HepG2 (cell line): ENCODE data around the gene HOXD4. TPM values are rescaled to one million over a fixed set of nuclear protein-coding genes. Genes with fewer than 3 reads are reported as not detected.

Source experiments
- ADNP ChIP-seq: sonication (generic); formaldehyde crosslinking; IDR thresholded peaks from 2 replicates; pipeline ENCODE4 v1.4.0; 2020; ENCODE audit warnings: missing genetic modification reagents
- EEA1 ChIP-seq: sonication (generic); formaldehyde crosslinking; IDR thresholded peaks from 2 replicates; pipeline ENCODE4 v1.5.1; 2020; ENCODE audit warnings: mild to moderate bottlenecking, missing genetic modification reagents, borderline replicate concordance
- HMG20B ChIP-seq: conservative IDR thresholded peaks from 2 replicates; pipeline ENCODE4 v1.6.1; 2016; ENCODE audit warnings: missing genetic modification reagents, missing compliant biosample characterization
- KDM5A ChIP-seq: fragments of 200-600 bp; sonication (generic); IDR thresholded peaks from 2 replicates; pipeline ENCODE4 v1.7.0; 2018; ENCODE audit warnings: antibody characterized with exemption, mild to moderate bottlenecking, low read length, borderline replicate concordance
- KLF15 ChIP-seq: sonication (generic); formaldehyde crosslinking; IDR thresholded peaks from 2 replicates; pipeline ENCODE4 v1.8.1; 2023; ENCODE audit warnings: borderline replicate concordance, mild to moderate bottlenecking, inconsistent platforms, missing genetic modification reagents, mixed read lengths
- MAZ ChIP-seq, 2 experiments: sonication (generic) in 1 of 2; formaldehyde crosslinking in 1 of 2; IDR thresholded peaks; 2 replicates each; pipeline versions ENCODE4 v1.5.0 to v1.6.1; 2012 to 2020; ENCODE audit warnings: low read depth in 2 of 2, mild to moderate bottlenecking in 2 of 2, borderline replicate concordance in 1 of 2, improper control_type of control experiment in 1 of 2, low read length in 1 of 2, missing genetic modification reagents in 1 of 2, moderate library complexity in 1 of 2
- MTA1 ChIP-seq: sonication (generic); formaldehyde crosslinking; IDR thresholded peaks from 2 replicates; pipeline ENCODE4 v1.4.0; 2020; ENCODE audit warnings: missing genetic modification reagents, mild to moderate bottlenecking, borderline replicate concordance
- NFKB2 ChIP-seq: sonication (generic); formaldehyde crosslinking; IDR thresholded peaks from 2 replicates; pipeline ENCODE4 v1.4.0; 2020; ENCODE audit warnings: missing genetic modification reagents, borderline replicate concordance
- NFYB ChIP-seq: sonication (generic); formaldehyde crosslinking; IDR thresholded peaks from 2 replicates; pipeline ENCODE4 v1.4.0; 2020; ENCODE audit warnings: missing genetic modification reagents
- PPARG ChIP-seq: conservative IDR thresholded peaks from 2 replicates; pipeline ENCODE4 v1.6.1; 2016; ENCODE audit warnings: missing biosample characterization, missing genetic modification reagents
- RBAK ChIP-seq: sonication (generic); formaldehyde crosslinking; IDR thresholded peaks from 2 replicates; pipeline ENCODE4 v1.5.1; 2020; ENCODE audit warnings: mild to moderate bottlenecking, missing genetic modification reagents
- SALL2 ChIP-seq: sonication (generic); formaldehyde crosslinking; IDR thresholded peaks from 2 replicates; pipeline ENCODE4 v1.8.1; 2023; ENCODE audit warnings: mild to moderate bottlenecking, missing genetic modification reagents, inconsistent platforms
- SATB2 ChIP-seq: sonication (generic); formaldehyde crosslinking; IDR thresholded peaks from 2 replicates; pipeline ENCODE4 v1.5.0; 2020; ENCODE audit warnings: missing genetic modification reagents
- SMARCE1 ChIP-seq: fragments of 450-650 bp; IDR thresholded peaks from 2 replicates; pipeline ENCODE4 v1.6.1; 2017; ENCODE audit warnings: borderline replicate concordance
- SRSF4 ChIP-seq: fragments of 200-400 bp; formaldehyde crosslinking; IDR thresholded peaks from one replicate; pipeline ENCODE4 v1.6.1; 2018; ENCODE audit warnings: mild to moderate bottlenecking, low read depth, low read length, moderate library complexity; ENCODE audit not compliant: poor library complexity, severe bottlenecking
- TOE1 ChIP-seq: sonication (generic); formaldehyde crosslinking; IDR thresholded peaks from 2 replicates; pipeline ENCODE4 v1.4.0; 2020; ENCODE audit warnings: mild to moderate bottlenecking, missing genetic modification reagents
- XBP1 ChIP-seq: sonication (generic); formaldehyde crosslinking; IDR thresholded peaks from 2 replicates; pipeline ENCODE4 v1.5.0; 2020; ENCODE audit warnings: missing genetic modification reagents
- ZNF207 ChIP-seq: fragments of 450-650 bp; IDR thresholded peaks from 2 replicates; pipeline ENCODE4 v1.6.1; 2016; ENCODE audit warnings: antibody characterized with exemption, borderline replicate concordance
- ZNF558 ChIP-seq: sonication (generic); formaldehyde crosslinking; IDR thresholded peaks from 2 replicates; pipeline ENCODE4 v1.9.0; 2022; ENCODE audit warnings: mild to moderate bottlenecking, missing genetic modification reagents, borderline replicate concordance
- ZNF615 ChIP-seq: sonication (generic); formaldehyde crosslinking; IDR thresholded peaks from 2 replicates; pipeline ENCODE4 v1.5.0; 2020; ENCODE audit warnings: mild to moderate bottlenecking, missing genetic modification reagents, borderline replicate concordance
- ZNF616 ChIP-seq: sonication (generic); formaldehyde crosslinking; IDR thresholded peaks from 2 replicates; pipeline ENCODE4 v1.5.0; 2020; ENCODE audit warnings: low read depth, mild to moderate bottlenecking, missing genetic modification reagents
- ZSCAN12 ChIP-seq: sonication (generic); formaldehyde crosslinking; IDR thresholded peaks from 2 replicates; pipeline ENCODE4 v1.9.0; 2021; ENCODE audit warnings: mild to moderate bottlenecking, missing genetic modification reagents
- polyA plus RNA-seq, 8 experiments: library from polyadenylated mRNA; depleted of rRNA in 3 of 8; stranded (reverse) in 7 of 8; unstranded in 1 of 8; fragments of >200 nt; fragmentation: Illumina TruSeq in 4 of 8; extraction: Trizol in 4 of 8; gene quantifications; 2 replicates each; pipeline versions ENCODE4 v1.2.1 to v1.2.3, GENCODE V29; 2011 to 2016; ENCODE audit warnings: low read depth in 4 of 8, missing spikeins in 1 of 8, mixed read lengths in 1 of 8; ENCODE audit not compliant: insufficient read depth in 1 of 8
- total RNA-seq, 5 experiments: library from RNA; depleted of rRNA; stranded (reverse); fragments of >200 nt; fragmentation: Illumina TruSeq; extraction: Trizol; gene quantifications; 2 replicates each; pipeline ENCODE4 v1.2.3, GENCODE V29; 2016; ENCODE audit warnings: low read depth in 1 of 5
- TF ChIP-seq, protein P1 (sequence below), 2 experiments: sonication (generic) in 1 of 2; formaldehyde crosslinking in 1 of 2; IDR thresholded peaks; 2 replicates each; pipeline versions ENCODE4 v1.4.0 to v1.6.1; 2018 to 2020; ENCODE audit warnings: missing genetic modification reagents in 2 of 2, borderline replicate concordance in 1 of 2, low read depth in 1 of 2, mild to moderate bottlenecking in 1 of 2, missing biosample characterization in 1 of 2
- TF ChIP-seq, protein P2 (sequence below): sonication (generic); formaldehyde crosslinking; IDR thresholded peaks from 2 replicates; pipeline ENCODE4 v1.9.0; 2021; ENCODE audit warnings: missing genetic modification reagents, mild to moderate bottlenecking, borderline replicate concordance
- TF ChIP-seq, protein P3 (sequence below): sonication (generic); formaldehyde crosslinking; IDR thresholded peaks from 2 replicates; pipeline ENCODE4 v1.4.0; 2020; ENCODE audit warnings: missing genetic modification reagents; ENCODE audit errors: not compliant biosample characterization

The HOXD4 gene
- total and polyA plus RNA-seq, 2 of the 13 experiments (the other 11 are each of a cell fraction or from before 2014, with no cell fraction given), result not detected

DNA sequence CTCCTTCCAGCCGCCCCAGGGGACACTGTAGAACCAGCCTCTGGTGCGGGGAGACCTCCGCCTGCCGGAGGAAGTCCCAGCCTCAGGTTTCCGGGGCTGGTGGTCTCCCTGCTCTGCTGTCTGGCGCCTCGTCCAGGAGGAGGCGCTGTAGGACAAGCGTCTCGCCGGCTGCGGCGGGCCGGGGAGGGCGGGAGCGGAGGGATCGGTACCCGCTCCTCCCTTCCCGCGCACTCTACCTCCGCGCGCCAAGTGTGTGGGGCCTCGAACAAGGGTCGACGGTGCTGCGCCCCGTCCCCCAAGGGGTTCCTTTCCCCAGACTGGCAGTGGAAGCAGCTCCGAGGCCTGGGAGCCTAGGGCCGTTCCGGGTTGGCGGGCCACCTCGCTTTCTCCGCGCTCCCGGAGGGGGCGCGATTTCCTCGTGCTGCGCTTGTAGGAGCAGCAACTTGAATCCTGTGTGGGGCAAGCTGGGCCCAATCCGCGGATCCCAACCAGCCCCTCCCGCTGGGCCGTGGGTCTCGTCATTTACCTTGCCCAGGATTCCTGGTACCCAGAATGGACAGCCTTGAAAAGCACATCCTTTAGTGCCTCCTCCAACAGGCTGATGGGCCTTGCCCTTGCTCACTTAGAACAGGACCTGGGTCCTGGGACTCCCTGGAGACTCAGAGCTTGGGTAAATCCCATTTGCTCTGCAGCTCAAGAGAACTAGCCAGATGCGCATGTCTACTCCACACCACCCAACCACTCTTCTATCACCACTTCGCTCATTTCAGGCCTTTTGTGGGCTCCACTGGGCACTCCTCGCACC lies 10.6 kb upstream of the HOXD4 start (continued):
- TF ChIP-seq, protein P1, sequence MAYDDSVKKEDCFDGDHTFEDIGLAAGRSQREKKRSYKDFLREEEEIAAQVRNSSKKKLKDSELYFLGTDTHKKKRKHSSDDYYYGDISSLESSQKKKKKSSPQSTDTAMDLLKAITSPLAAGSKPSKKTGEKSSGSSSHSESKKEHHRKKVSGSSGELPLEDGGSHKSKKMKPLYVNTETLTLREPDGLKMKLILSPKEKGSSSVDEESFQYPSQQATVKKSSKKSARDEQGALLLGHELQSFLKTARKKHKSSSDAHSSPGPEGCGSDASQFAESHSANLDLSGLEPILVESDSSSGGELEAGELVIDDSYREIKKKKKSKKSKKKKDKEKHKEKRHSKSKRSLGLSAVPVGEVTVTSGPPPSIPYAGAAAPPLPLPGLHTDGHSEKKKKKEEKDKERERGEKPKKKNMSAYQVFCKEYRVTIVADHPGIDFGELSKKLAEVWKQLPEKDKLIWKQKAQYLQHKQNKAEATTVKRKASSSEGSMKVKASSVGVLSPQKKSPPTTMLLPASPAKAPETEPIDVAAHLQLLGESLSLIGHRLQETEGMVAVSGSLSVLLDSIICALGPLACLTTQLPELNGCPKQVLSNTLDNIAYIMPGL (CRISPR knock-in tag; IDR thresholded peaks at IDR 0.05; ENCODE audit: borderline replicate concordance in 1 of 2, low read depth in 1 of 2), result peak; percentile 96 to 97
- TF ChIP-seq KLF15 (0 out of 2 replicates have a peak, but pooled peaks have one; percentile 39), SATB2 (CRISPR knock-in tag) (no peak), MAZ (IDR thresholded peaks at IDR 0.05; ENCODE audit: borderline replicate concordance, low read depth, low read length) (peak; percentile 89), MAZ (CRISPR knock-in tag; IDR thresholded peaks at IDR 0.05; ENCODE audit: low read depth) (peak; percentile 96), ZNF615 (no peak), ADNP (CRISPR knock-in tag) (no peak), ZNF207 (no peak), NFYB (CRISPR knock-in tag) (no peak), HMG20B (CRISPR knock-in tag) (no peak), EEA1 (CRISPR knock-in tag) (no peak), KDM5A (no peak), ZSCAN12 (no peak), SALL2 (CRISPR knock-in tag) (no peak), RBAK (CRISPR knock-in tag) (no peak), SRSF4 (no peak), NFKB2 (CRISPR knock-in tag) (peak; percentile 91; the same call in 1 of the 2 replicates), ZNF616 (CRISPR knock-in tag) (no peak), PPARG (0 out of 2 replicates have a peak, but pooled peaks have one; percentile 44), MTA1 (peak; percentile 72; the same call in 1 of the 2 replicates), SMARCE1 (no peak), ZNF558 (CRISPR knock-in tag) (0 out of 2 replicates have a peak, but pooled peaks have one; percentile 54), TOE1 (CRISPR knock-in tag) (no peak), XBP1 (CRISPR knock-in tag) (no peak)
- TF ChIP-seq, protein P2, sequence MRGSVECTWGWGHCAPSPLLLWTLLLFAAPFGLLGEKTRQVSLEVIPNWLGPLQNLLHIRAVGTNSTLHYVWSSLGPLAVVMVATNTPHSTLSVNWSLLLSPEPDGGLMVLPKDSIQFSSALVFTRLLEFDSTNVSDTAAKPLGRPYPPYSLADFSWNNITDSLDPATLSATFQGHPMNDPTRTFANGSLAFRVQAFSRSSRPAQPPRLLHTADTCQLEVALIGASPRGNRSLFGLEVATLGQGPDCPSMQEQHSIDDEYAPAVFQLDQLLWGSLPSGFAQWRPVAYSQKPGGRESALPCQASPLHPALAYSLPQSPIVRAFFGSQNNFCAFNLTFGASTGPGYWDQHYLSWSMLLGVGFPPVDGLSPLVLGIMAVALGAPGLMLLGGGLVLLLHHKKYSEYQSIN (CRISPR knock-in tag), result no peak
- TF ChIP-seq, protein P3, sequence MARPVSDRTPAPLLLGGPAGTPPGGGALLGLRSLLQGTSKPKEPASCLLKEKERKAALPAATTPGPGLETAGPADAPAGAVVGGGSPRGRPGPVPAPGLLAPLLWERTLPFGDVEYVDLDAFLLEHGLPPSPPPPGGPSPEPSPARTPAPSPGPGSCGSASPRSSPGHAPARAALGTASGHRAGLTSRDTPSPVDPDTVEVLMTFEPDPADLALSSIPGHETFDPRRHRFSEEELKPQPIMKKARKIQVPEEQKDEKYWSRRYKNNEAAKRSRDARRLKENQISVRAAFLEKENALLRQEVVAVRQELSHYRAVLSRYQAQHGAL (CRISPR knock-in tag), result no peak
